GM19397 (cell line): ENCODE results near the gene ADD2.

Experiments
- ATAC-seq: cut with Tn5 transposase; IDR thresholded peaks from one replicate; pipeline ENCODE4 v1.9.1; 2021; ENCODE audit warnings: mild to moderate bottlenecking, moderate library complexity; ENCODE audit not compliant: unreplicated experiment

Gene ADD2

DNA sequence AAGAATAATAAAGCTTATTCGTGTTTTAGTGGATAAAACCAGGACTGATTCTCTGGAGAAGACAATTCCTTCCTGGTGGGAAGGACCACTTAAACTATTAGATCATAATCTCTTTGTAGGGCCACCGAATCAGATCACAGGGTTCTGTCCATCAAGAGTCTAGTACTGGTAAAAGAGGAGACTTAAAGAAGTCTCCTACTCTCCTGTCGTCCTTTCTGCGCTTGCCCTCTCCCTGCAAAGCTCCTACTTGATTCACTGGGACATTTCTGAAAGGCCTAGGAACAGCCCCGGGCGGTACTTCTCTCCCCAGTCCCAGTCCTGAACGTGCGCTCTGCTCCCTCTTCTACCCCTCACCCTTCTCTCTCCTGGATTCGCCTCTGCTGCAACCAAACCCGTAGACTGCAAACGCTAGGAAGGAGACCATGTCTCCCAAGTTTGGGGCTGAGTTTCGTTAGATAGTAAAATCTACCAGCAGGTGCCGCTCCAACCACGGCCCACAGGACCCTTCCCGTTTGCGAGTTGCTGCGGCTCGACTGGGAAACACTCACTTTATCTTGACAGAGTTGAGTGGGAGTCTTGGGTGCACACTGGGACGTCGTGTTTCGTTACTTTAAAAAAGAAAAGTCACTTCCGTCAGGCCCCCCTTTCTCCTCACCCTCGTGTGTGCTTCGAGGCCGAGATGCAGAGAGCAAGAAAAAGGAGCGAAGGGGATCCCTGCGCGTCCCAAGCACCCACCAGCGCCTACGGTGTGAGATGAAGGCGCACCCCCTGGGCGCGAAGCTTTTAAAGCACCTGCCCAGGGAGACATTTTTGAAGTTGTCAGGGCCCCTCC lies 21.5 kb upstream of the ADD2 start:
- no peak for ATAC-seq

DNA sequence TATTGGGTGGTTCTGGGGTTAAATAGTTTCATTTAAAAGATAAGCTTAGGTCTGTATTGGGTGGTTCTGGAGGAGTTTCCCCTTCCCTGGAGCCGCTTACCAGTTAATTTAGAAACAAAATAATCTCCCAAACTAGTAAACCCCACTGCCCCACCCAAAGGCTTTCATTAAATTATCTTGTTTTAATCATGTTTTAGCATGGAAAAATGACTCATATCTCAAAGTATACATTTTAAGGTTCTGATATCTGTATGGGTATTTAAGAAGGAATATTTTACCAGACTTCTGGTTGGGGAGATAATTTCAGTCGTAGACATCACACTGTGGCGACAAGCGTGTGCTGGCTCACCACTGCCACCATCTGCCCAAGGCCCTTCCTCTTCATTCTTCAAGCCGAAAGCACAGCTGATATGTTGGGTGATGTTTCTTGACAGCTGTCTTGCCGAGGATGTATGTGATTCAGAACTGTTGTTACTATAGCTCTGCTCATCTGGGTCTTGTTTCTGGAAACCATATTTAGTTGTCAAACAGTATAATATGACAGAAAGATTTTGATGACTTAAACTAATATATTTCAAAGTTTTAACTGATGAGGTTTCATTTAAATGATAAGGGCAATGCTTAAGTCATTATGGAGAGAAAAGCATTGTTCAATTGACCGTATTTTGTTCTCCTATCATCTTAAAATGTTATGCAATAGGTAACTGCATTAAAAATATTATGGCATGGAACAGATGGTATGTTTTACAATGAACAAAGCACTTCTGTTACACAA lies 17.3 kb upstream of the ADD2 start:
- ATAC-seq = no peak

DNA sequence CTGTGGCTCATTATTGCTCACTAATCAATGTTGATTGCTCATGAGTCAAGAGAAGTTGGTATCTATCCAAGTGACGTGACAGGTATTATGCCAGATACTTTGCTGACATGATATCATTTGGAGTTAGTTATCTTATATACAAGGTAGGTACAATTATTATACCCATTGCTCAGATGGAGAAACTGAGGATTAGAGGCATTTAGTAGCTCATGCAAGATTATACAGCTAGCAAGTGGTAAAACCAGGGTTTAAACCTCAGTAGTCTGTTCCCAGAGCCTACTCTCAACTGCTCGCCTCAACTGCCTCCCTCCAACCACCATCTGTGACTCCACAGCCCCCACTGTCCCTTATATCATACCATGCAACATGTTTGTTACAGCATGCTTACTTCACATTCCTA lies 16.3 kb upstream of the ADD2 start:
- ATAC-seq = no peak

- no peak for ATAC-seq
These were observed 12.0 kb upstream of the ADD2 start for GRCh38 chr2:70779911-70780545.

- ATAC-seq = no peak
These were observed 11.5 kb upstream of the ADD2 start for GRCh38 chr2:70779491-70779890.

- ATAC-seq = no peak
These were observed 10.7 kb upstream of the ADD2 start for GRCh38 chr2:70778676-70779075.

DNA sequence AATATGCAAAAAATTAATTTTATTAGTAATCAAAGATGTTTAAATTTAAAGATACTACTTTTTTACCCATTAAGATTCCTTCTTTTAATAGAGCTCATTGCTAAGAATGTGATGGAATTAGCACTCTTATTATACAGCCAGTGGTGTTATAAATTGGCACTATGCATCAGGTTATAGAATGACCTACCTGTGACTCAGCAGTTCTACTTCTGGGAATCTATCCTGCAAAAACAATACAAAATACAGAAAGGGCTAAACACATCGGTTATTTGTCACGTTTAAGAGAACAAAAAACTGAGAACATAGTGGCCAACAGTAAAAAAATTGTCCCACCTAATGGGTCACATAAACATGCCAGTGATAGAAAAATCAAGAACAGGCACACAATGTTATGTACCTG lies 9.4 kb upstream of the ADD2 start:
- ATAC-seq = no peak

DNA sequence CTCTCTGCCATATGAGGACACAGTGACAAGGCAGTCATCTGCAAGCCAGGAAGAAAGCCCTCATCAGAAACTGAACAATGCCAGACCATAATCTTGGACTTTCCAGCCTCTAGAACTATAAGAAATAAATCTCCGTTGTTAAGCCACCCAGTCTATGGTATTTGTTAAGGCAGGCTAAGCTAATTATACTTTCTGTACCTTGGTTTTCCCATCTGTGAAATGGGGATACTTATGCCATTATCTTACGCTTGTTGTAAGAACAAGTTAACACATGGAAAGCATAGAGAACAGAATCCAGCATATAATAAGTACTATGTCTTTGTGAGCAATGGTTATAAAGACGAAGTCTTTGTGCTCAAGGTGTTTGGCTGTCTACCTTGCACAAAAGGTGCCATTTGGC lies 8.3 kb upstream of the ADD2 start:
- no peak for ATAC-seq

DNA sequence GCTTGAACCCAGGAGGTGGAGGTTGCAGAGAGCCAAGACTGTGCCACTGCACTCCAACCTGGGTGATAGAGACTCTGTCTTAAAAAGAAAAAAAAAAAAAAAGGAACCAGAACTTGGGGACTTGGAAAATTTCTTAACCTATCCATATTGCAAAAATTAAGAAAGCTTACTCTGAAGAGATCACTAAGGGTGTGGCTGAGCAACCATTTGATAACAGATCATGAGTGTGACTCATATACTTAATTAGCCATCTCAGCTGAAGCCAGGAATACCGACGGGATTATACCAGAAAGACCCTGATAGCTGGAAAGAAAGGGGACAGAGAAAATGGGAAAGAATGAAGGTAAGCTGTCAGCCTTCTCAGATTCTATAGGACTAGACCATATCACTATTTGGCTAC lies 7.1 kb upstream of the ADD2 start:
- ATAC-seq = no peak

DNA sequence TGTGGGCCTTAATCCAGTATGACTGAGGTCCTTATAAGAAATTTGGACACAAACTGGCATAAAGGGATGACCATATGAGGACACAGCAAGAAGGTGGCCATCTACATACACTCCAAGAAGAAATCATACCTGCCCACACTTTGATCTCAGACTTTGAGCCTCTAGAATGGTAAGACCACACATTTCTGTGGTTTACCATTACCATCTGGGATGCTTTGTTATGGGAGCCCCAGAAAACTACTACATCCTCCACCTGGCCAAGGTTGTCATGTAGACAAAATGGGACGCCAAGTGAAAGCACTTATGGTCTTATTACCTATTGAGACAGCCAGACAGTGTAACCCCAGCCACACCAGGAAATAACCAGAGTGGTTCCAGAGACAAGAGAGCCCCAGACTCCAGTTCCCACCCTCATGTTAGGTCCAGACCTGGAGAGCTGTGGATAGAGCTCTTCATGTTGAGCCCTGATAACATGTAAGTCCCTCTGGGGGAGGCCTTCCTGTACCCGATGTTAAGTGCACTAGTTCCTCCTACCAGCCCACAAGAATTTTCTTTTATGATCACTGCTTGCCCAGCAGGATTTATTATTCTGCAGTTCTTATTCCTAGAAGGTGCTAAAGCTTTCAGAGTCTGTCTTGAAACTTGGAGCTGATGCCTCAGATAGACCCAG lies 4.6 kb upstream of the ADD2 start:
- ATAC-seq = no peak

GRCh38 chr2:70771446-70771845 lies 3.4 kb upstream of the ADD2 start:
- ATAC-seq = no peak

DNA sequence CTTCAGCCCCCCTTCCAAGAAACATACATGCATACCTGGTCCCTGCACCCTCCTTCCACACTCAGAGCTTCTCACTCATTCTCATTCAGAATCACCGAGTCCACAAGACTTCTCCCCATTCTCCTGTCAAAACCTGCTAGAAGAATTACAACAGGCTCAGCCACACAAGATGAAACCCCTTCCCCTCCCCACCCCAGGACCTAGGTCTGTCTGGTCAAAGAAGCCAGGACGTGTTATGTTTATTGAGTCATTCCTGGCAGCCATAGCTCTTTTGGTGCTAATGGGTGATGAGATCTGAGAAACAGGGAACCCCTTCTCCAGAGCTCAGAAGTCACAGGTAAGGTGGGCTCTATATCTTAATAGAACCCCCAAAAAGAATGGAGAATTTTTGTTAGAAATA lies 1.4 kb upstream of the ADD2 start:
- ATAC-seq = no peak

GRCh38 chr2:70768590-70769085 lies 638 bp upstream of the ADD2 start:
- no peak for ATAC-seq

DNA sequence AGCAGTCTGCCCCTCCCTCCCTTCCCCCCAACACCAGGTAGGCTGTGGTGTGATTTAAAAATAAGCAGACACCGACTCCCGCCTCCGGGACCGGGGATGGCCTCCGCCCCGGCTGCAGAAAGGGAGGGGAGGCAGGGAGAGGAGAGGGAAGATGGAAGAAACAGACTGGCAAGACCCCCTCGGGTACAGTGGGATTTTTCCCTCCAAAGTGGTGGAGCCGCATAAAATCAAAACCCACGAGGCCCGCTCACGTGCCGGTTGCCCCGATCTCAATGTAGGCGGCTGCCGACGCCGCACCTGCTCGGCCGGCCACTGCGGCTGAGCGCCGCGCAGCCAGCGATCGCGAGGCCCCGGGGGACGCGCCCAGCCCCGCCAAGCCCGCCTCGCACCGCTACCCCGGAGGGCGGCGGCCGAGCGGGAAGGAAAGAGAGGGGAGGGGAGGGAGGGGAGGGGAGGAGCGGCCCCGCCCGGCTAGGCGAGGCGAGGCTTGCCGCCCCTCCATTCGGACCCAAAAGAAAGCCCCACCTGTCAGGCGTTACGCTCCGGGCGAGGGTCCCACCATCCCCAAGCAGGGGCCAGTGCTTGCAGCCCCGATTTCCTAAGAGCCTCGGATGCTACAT lies 811 bp downstream of the ADD2 start:
- ATAC-seq = no peak

DNA sequence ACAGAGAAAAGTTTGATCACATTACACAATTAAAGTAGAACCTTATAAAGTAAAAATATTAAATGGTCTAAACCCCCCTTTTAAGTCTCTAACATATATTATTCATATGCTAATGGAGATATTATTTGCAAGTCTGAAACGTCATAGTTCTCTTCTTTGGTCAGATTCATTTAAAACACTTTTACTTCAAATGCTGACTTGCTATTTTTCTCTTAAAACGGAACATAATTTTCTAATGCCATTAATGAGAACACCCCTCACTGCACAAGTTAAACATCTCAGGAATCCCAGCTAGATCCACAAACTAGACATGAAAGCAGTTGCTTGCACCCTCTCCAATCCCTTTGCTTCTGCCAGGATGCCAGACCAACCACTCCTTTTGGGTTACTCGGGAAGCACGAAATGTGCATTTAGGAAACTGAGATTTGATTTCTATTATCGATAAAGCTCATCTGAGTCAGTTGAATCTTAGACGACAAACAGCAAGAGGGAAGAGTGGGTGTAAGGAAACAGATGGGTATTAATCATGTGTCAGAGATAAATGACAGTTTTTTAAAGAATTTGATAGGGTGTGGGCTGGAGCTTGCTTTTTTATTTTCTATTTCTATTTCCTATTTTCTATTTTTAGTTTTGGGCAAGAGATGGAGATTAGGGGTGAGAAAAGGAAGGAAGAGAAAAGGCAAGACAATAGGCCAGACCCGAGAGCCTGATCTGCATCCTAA lies 1.5 kb downstream of the ADD2 start:
- no peak for ATAC-seq

DNA sequence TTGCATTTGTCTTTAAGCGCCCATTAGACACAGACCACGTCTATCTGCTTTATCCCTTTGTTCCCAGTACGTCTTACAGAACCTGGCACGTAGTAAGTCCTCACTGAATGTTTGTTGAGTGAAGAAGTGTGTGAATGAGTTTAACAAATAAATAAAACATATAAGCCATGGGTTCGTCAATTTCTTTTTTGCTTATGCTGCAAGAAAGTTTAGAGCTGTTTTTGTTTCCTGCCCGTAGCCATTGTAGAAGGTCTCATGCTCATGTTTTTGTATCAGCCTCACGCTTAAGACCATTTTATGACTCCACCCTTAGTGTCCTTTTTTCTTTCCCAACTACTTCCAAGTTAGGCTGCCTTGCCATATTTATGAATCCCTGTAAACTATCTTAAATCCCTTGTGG lies 2.5 kb downstream of the ADD2 start:
- ATAC-seq = no peak

DNA sequence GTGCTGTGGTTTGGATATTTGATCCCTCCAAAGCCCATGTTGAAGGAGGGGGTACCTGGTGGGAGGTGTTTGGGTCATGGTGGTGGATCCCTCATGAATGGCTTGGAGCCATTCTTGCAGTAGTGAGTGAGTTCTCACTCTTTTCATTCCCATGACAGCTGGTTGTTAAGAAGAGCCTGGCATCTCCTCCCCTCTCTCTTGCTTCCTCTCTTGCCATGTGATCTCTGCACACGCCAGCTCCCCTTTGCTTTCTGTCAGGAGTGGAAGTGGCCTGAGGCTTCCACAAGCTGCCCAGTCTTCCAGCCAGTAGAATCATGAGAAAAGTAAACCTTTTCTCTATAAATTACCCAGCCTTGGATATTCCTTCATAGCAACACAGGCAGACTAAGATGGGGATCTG lies 8.6 kb downstream of the ADD2 start:
- no peak for ATAC-seq

DNA sequence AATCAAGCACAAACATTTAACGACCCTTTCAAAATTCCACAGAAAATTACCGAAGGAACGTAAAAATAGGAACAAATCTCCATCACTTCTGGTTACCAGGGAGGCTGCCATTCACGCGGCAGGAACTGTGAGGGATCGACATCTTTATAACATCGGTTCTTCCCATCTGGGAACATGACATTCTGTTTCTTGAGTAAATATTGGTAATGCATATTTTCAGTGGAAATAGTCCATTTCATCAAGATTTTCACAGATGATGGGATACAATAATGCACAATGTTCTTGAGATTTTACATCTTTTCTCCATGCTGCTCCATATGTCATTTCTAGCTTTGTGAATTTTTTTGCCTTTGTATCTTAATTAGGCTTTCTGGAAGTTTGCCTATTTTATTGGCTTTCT lies 10.0 kb downstream of the ADD2 start:
- ATAC-seq = no peak

- no peak for ATAC-seq
These were observed 10.6 kb downstream of the ADD2 start for GRCh38 chr2:70757360-70757759.

DNA sequence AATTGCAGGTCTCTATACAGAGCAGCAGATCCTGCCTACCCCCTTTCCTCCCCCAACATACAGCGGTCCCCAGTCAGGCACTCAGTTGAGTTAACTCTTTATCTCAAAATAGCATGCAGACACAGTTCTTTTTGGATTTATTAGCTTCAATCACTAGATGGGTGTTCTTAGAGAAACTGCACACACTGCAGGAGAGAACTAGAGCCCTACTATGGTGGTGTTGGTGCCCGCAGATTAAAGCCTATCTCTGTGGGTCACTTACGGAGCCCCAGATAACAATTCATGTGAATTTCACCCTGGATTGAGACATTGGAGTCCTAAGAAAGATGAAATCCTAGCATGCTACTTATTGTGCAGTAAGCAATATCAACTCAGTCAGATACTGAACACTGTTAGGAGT lies 11.9 kb downstream of the ADD2 start:
- no peak for ATAC-seq
